Fibroblast of lung (primary cell): Measurements from ENCODE around the gene POT1.

Source experiments
- CTCF ChIP-seq, 2 donors: IDR thresholded peaks in 1 of 2; conservative IDR thresholded peaks in 1 of 2; 1 replicate in 1 of 2; 2 replicates in 1 of 2; pipeline ENCODE4 v1.5.1; 2011 to 2012; ENCODE audit warnings: low read length in 2 of 2, control low read depth in 1 of 2, inconsistent platforms in 1 of 2, low read depth in 1 of 2, mild to moderate bottlenecking in 1 of 2
- EZH2 ChIP-seq: IDR thresholded peaks from 2 replicates; pipeline ENCODE4 v1.5.1; 2012; ENCODE audit warnings: low read length, control low read depth, mild to moderate bottlenecking; ENCODE audit errors: missing control alignments

DNA sequence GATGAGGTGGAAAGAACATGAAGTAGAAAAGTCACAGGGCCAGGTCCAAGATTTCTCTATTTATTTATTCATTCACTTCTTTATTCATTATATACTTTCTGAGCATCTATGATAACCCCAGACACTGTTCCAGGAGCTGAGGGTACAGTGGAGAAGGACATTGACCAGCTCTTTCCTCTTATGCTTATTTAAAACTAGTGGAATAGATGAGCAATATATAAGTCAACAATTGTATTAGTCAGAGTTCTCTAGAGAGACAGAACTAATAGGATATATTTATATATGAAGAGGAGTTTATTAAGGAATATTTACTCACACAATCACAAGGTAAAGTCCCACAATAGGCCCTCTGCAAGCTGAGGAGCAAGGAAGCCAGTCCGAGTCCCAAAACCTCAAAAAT lies 149.0 kb downstream of the POT1 start:
- no peak for TF ChIP-seq CTCF (conservative IDR thresholded peaks at IDR 0.05 in 1 of 2, IDR thresholded peaks at IDR 0.05 in 1 of 2; ENCODE audit: low read depth in 1 of 2, low read length in 2 of 2)
- no peak for TF ChIP-seq EZH2
